Stomach (tissue), 4 donors: ENCODE data around the gene COL11A1.

Experiments used
- EP300 ChIP-seq: sonication (generic); formaldehyde crosslinking; IDR thresholded peaks from one replicate; pipeline ENCODE4 v1.6.1; 2017; ENCODE audit warnings: antibody characterized with exemption
- POLR2A ChIP-seq, 4 donors: fragments of 450-650 bp; IDR thresholded peaks; one replicate each; pipeline ENCODE4 v1.6.1; 2016; ENCODE audit warnings: antibody characterized with exemption in 4 of 4, control low read depth in 2 of 4, mild to moderate bottlenecking in 1 of 4, moderate library complexity in 1 of 4
- POLR2AphosphoS5 ChIP-seq, 3 donors: sonication (generic); formaldehyde crosslinking; IDR thresholded peaks; one replicate each; pipeline ENCODE4 v1.6.1; 2016; ENCODE audit warnings: antibody characterized with exemption in 3 of 3
- TF ChIP-seq, protein P1 (sequence below), 7 experiments: fragments of 450-650 bp in 4 of 7; fragments of 200-600 bp in 3 of 7; sonication (generic) in 3 of 7; IDR thresholded peaks; one replicate each; pipeline ENCODE4 v1.5.1; 2016 to 2019; ENCODE audit warnings: antibody characterized with exemption in 7 of 7, control low read depth in 2 of 7, mild to moderate bottlenecking in 1 of 7

DNA sequence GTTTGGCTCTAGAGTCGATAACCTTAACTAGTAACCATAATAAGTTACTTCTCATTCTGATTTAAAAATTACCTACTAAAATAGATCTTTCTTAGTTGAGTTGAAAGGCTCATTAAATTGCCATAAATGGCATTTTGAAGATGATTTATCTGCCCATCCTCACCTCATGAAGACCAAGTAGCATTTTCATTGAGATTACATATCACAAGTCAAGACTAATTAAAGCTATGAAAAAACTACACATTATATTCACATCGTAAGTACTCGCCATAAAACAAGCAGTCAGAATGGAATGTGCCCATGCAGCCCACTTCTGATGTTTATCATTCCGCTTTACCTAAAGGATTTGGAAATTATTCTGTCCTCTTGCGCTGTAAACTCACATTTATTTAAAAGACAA, 212.0 kb downstream of the COL11A1 start:
- TF ChIP-seq, protein P1, sequence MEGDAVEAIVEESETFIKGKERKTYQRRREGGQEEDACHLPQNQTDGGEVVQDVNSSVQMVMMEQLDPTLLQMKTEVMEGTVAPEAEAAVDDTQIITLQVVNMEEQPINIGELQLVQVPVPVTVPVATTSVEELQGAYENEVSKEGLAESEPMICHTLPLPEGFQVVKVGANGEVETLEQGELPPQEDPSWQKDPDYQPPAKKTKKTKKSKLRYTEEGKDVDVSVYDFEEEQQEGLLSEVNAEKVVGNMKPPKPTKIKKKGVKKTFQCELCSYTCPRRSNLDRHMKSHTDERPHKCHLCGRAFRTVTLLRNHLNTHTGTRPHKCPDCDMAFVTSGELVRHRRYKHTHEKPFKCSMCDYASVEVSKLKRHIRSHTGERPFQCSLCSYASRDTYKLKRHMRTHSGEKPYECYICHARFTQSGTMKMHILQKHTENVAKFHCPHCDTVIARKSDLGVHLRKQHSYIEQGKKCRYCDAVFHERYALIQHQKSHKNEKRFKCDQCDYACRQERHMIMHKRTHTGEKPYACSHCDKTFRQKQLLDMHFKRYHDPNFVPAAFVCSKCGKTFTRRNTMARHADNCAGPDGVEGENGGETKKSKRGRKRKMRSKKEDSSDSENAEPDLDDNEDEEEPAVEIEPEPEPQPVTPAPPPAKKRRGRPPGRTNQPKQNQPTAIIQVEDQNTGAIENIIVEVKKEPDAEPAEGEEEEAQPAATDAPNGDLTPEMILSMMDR (IDR thresholded peaks at IDR 0.05): no peak
- TF ChIP-seq POLR2AphosphoS5 (IDR thresholded peaks at IDR 0.05) (no peak), POLR2A (IDR thresholded peaks at IDR 0.05) (no peak), EP300 (no peak)
